Umbilical cord (tissue), 2 donors: ENCODE results near the gene ASTN1. TPM values are rescaled to one million over a fixed set of nuclear protein-coding genes. Genes with fewer than 3 reads are reported as not detected.

Experiments used
- DNase-seq: peaks from one replicate; pipeline ENCODE4 v3.0.0-alpha.2; 2015; ENCODE audit warnings: low spot score
- total RNA-seq: library from RNA; depleted of rRNA; stranded (reverse); fragments of >200 nt; gene quantifications from one replicate; pipeline ENCODE4 v1.2.3, GENCODE V29; 2014; ENCODE audit warnings: low replicate concordance; ENCODE audit not compliant: insufficient read depth

The ASTN1 gene
- total RNA-seq, 1 donor from 2014 or later, result 5.8 TPM

- peak; percentile 42 for DNase-seq
Measured at GRCh38 chr1:176879784-176880620, 284.5 kb downstream of the ASTN1 start.

DNA sequence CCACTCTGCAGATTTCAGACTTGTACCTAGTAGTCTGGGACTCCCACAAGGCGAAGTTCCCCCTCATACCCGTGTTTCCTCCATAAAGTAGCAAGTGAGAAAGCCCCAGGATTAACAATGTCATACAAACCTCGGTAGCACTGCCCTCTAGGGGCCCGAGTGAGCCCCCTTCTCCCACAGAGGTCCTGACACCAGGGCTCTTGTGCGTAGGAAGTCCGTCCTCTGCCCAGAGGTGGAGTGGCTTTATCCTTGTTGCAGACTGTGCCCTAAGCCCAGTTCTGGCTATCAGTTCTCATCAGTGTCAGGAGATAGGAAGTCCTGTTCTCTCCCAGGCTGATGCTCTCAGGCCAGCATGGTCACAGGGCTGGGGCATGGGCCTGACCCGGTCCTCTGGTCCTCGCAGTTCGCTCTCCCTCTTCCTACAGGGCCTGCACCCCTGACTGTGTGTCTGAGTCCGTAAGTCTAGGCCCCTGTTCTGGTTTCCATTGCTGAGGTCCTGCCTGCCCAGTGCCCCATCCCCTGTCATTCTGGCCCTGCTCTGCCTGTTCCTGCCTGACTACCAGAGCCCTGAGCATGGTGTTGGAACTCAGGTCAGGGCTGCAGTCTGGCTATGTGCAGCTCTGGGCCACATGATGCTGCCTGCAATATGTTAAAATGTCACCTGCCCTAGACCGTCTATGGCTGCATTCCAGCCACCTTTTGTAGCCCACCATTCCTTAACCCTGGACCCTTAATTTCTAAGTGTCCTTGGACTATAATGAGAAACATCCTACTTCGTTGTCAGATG lies 285.6 kb downstream of the ASTN1 start:
- DNase-seq, result no peak

DNA sequence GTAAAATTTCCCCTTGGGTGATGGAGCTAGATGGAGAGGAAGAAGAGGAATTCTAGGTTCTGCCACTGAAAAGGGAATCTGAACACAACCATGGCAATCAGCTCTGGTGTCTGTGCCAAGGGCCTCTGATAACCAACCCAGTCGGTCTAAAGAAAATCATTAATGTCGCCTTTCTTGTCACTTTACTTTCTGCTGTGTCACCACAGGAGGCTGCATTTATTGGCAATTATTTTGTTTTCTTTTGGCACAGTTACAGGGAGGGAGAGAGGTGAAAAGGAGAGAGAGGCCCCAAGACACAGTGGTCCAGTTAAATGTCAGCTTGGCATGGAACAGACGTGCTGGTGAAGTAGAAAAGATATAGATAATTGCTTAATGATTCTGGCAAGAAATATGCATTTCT lies 287.0 kb downstream of the ASTN1 start:
- DNase-seq, result no peak

GRCh38 chr1:176876966-176877515 lies 287.5 kb downstream of the ASTN1 start:
- no peak for DNase-seq

DNA sequence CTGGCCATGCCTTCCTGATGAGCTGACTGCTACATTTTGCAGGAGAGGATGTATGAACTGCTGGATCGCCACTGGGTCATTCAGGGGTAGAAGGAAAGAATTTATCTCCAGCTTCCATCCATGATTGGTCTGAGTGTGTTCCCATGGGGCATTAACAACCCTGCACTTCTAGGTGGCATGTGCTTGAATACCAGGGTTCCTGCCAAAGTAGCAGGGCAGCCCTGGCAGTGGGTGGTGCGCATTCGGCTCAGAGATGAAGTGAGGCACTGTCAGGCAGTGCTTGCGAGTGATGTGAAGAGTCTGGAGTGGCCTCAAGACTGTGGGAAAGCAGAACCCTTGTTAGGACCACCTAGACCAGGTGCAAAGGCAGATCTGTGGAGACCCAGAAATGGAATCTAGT lies 294.9 kb downstream of the ASTN1 start:
- DNase-seq, result no peak

DNA sequence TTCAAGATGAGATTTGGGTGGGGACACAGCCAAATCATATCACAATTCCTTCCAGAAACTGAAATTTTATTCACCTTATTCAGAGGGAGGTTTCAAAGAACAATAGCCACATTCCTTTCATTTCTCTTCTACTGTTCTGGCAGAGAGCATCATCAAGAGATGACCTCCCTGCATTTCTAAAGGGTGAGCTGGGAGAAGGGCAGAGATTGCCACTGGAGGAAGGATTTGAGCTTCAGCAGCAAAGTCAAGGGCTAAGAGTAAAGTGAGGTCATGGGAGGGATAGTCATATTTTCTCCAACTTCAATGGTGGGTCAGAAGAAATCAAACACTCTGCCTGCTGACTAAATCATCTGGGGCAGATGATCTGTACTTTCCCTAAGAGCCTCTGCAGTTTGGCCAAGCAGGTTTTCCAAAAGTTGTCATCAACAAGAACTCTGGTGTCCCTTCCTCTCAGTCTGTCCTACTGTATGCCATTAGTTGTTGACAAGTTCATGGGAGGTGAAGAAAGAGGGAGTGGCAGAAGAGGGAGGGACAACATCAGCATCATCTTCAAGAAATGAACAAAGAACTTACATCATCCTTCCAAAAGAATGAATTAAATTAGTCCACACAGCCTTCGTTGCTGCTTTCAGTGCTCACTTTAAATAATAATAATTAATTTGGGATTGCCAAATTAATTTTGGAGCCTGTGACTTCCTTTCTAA lies 298.3 kb downstream of the ASTN1 start:
- DNase-seq, result no peak

DNA sequence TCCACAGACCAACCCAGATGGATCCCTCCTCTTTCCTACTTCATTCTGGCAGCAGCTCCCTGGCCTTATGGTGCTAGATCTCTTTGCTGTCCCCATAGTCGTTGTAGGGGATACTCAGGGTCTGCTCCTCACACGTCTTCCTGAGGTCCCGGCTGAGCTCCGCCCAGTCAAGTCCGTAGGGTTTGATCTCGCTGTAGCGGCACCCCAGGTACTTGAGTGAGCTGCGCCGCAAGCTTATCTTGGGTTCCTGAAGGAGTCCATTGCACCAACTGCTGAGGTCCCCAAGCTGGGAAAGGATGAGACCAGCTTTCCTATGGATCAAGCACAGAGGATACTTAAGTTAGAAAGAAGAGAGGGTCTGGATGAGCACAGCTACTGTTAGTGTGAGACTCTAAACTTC lies 300.3 kb downstream of the ASTN1 start:
- no peak for DNase-seq

DNA sequence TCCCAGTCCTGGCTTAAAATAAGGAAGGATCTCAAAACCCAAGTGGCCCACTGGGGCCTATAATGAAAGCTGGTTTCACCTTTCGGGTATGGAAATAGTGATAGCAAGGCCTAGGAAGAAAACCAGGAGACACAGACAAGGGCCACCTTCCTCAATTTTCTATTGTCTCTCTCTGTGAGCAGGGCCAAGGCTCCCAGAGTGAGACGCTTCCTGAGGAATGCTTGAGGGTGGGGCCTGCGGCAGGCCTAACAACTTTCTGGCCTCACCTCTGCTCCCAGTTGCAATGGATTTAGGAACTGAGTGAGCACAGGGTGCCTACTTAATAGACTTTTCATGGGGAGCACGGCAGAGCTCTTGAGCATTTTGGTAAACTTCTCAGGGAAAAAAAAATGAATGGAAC lies 300.9 kb downstream of the ASTN1 start:
- no peak for DNase-seq

GRCh38 chr1:176858433-176858916 lies 306.0 kb downstream of the ASTN1 start:
- DNase-seq, result no peak

DNA sequence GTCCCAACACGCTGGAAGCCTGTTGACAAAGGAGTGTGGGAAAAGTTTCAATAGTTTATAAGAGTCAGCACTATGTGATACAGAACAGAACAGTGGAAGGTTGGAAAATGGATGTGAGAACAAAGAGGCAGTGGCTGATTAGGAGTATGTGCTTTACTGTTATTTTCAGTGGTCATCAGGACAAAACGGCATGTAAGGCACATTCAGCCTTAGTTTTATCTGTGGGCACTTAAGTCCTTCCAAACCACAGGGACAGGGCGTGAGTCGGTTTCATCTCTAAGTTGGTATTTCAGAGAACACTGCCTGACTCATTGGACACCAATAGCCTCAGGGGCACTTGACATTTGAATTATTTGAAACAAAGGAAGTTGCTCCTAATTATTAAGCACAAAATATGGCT lies 306.9 kb downstream of the ASTN1 start:
- DNase-seq, result no peak

DNA sequence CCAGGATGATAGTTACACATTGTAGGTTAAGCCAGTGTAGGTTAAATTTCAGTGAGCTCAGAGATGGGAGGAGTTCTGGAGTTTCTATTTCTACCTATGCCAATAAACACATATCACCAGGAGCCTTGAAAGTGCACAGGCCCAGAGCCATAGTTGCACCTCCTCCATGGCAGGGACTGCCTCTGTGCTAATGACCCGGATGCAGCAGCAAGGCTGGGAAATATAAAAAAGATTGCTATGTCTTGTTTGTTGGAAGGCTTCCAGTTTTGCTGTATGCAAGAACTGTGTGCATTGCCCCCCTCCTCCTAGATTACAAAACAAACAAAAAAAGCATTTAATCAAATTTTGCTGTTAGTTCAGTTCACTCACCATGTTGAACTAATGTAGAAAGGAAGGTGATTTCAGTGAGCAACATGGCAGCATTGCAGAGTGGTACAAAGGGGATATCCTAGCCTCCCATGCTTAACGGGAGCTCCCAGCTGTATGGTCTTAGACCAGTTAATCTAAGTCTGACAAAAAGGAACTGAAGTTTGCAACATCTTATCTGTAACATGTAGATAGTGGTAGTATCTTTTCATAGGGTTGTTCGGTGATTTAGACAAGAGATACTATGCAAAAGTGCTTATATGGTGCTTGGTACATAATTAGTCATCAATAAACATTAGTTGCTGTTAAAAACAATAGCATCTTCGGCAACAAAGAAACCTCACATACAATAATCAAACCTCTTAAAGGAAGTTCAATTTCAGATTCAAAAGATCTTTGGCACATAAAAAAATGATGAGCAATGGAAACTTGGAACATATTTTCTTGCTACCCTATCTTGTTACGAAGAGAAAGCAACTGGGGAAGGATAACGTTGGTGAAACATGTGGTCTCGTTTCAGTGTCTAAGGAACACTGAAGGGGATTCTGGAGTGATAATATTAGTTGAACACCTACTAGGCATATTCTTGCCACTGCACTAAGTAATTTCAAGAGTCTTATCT lies 309.5 kb downstream of the ASTN1 start:
- no peak for DNase-seq

- no peak for DNase-seq
Measured at GRCh38 chr1:176854121-176854520, 310.4 kb downstream of the ASTN1 start.

DNA sequence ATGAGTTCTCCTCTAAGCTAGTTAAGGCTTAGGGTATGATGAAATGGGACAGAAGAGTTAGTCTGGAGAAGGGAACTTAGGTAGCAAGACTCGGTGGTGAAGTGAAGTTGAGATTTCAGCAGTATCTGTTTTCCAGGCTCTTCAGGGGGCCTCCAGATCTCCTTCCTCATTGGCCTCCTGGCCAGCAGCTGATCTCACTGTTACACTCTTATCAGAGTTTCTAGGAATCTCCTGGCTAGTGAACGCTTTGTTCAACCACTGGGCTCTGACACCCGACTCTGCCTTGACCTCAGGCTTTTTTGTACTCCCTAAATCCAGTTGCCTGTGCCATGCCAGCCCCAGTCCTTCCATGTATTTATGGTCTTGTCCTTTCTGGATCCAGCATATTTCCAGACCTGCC lies 311.0 kb downstream of the ASTN1 start:
- no peak for DNase-seq

DNA sequence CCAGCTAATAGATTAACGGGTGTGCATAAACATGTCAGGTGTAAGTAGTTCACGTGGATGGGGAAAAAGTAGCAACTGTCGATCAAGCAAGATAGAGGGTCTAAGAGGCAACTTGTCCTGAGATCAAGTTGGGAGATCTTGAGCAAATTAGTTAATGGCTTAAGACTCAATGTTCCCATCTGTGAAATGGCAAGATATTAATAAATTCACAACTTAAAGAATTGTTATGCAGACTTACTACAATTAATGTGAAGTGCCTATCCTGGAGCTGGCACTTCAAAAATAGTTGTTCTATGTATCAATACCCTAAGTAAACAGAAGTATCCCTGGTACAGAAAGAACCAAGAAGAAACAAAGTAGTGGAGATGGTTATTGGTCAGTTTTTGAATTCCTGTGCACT lies 312.4 kb downstream of the ASTN1 start:
- no peak for DNase-seq

DNA sequence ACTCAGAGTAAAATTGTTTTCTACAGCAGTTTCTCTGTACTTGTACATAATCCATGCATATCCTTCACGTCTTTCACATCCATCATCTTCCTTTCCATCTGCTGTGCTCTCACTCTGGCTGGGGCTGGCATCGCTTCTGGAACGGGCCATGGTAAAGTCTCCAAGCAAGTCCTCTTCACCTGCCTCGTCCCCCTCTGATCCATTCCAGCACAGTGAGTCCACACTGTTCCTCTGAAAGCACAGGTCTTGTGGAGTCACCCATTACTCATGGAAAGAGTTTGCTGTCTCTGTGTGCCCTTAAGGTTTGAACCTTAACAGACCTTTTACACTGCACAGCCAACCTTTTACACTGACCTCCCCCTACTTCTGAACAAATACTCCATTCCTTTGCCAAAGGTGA lies 313.6 kb downstream of the ASTN1 start:
- no peak for DNase-seq

DNA sequence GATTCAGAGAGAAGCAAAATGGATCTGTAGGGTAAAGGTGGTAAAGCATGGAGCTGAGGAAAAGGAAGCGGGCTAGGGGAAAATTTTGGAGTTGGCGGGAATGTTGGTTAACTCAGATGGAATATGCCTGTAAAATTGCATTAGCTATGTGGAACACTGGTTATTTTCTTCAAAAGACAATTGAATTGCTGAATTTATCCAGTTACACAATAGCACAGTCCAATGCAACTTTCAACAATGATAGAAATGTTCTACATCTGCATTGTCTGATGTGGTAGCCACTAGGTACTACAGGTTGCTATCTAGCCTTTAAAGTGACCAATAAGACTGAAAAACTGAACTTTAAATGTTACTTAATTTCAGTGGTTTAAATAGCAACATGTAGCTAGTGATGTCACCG lies 315.2 kb downstream of the ASTN1 start:
- DNase-seq, result no peak

- peak; percentile 66 for DNase-seq
Measured at GRCh38 chr1:176847052-176847451, 317.5 kb downstream of the ASTN1 start.

- peak; percentile 69 for DNase-seq
Measured at GRCh38 chr1:176843352-176844297, 320.9 kb downstream of the ASTN1 start.

GRCh38 chr1:176841238-176841637 lies 323.3 kb downstream of the ASTN1 start:
- no peak for DNase-seq
